ENCODE results near the gene PEX12.
A peak's percentile ranks its signal among the peaks of the same experiment; 100 is the strongest.
"Not testable (repeated sequence)": the region's sequence is repeated elsewhere in the genome, so short reads cannot be mapped to it uniquely, and the experiment has no call there.

PEX12 gene

DNA sequence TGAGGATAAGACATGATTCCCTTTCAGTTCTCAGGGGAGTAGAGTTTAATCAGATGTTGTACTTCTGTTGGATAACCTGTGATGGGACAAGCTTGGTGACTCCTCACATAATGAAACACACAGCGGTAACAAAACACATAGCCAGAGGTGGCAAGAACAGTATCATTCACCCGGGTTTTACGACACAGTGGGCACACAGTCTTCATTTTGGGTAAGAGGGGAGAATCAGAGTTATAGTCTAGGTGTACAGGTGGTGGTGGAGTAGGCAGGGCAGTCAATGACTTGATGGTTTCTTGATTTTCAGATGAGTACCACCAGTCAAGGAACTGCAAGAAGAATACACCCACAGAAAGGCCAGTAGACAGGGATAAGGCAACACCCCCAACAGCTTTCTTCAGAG, 2.6 kb downstream of the PEX12 start:
- TF ChIP-seq, protein P1, sequence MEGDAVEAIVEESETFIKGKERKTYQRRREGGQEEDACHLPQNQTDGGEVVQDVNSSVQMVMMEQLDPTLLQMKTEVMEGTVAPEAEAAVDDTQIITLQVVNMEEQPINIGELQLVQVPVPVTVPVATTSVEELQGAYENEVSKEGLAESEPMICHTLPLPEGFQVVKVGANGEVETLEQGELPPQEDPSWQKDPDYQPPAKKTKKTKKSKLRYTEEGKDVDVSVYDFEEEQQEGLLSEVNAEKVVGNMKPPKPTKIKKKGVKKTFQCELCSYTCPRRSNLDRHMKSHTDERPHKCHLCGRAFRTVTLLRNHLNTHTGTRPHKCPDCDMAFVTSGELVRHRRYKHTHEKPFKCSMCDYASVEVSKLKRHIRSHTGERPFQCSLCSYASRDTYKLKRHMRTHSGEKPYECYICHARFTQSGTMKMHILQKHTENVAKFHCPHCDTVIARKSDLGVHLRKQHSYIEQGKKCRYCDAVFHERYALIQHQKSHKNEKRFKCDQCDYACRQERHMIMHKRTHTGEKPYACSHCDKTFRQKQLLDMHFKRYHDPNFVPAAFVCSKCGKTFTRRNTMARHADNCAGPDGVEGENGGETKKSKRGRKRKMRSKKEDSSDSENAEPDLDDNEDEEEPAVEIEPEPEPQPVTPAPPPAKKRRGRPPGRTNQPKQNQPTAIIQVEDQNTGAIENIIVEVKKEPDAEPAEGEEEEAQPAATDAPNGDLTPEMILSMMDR (conservative IDR thresholded peaks at IDR 0.05): no peak
- no peak overlapping the region for H3K27ac ChIP-seq

DNA sequence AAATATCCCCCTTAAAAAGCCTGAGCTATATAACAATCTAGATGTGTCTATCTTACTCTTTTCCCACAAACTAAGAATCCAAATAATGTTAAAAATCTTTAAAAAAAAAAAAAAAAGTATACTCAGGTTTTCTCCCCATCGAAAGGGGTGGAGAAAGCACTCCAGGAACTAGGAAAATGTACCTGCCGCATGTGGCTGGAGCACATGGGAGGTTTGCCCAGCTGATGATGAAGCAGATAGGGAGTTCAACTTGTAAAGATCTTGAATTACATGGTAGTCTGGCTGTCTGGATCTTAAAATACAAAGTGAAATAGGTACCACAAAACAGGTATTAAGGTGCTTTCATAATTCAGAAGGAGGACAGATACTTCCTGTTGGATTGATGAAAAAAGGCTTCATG, 9.0 kb downstream of the PEX12 start:
- H3K27ac ChIP-seq: no peak overlapping the region
- TF ChIP-seq, protein P1 (conservative IDR thresholded peaks at IDR 0.05): no peak

- peak overlapping the region; percentile 87 for H3K27ac ChIP-seq
- TF ChIP-seq, protein P1 (conservative IDR thresholded peaks at IDR 0.05): no peak
These were observed 9.8 kb downstream of the PEX12 start for GRCh38 chr17:35568561-35568960.

- peak overlapping the region; percentile 87 for H3K27ac ChIP-seq
- TF ChIP-seq, protein P1 (conservative IDR thresholded peaks at IDR 0.05): no peak
These were observed 11.4 kb downstream of the PEX12 start for GRCh38 chr17:35566968-35567367.

GRCh38 chr17:35563181-35563580, 15.2 kb downstream of the PEX12 start:
- H3K27ac ChIP-seq: not testable (repeated sequence)

GRCh38 chr17:35560703-35561102, 17.7 kb downstream of the PEX12 start, which contains the start of gene SLFN14:
SLFN14 (minus strand) TSS chr17:35560819; CDS start chr17:35558062, 2,757 bp downstream.
- TF ChIP-seq, protein P1 (conservative IDR thresholded peaks at IDR 0.05): no peak
- H3K27ac ChIP-seq: no peak within 1 kb of the TSS

DNA sequence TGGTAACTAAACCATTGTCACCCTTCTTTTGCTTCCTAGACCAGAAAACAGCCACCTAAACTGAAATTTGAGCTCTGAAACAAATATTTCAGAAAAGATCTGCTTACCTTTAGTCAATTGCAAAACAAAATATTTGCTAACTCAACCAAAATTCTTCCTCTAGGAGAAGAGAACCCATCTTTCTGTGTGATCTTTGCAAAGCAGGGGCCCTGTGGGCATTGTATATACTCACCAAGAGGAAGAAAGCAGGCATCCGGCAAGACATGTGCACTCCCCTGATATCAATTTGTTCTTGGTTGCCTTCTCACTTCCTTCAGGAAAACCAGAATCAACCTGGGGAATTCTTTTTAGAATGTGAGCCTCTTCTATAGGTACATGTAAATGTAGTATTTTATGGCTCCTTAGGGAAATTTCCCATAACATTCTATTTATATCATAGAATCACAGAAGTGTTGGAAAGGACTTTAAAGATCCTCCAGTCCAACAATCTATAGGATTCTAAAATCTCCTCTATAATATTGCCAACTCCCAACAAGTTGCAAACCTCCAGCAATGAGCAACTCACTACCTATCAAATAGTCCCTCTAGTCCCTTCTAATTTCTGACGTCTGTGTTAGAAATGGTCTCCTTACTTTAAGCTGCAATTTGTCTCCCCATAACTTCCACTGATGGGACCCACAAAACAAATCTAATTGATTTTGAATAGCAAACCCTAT, 18.7 kb downstream of the PEX12 start:
- TF ChIP-seq, protein P1 (conservative IDR thresholded peaks at IDR 0.05): no peak

DNA sequence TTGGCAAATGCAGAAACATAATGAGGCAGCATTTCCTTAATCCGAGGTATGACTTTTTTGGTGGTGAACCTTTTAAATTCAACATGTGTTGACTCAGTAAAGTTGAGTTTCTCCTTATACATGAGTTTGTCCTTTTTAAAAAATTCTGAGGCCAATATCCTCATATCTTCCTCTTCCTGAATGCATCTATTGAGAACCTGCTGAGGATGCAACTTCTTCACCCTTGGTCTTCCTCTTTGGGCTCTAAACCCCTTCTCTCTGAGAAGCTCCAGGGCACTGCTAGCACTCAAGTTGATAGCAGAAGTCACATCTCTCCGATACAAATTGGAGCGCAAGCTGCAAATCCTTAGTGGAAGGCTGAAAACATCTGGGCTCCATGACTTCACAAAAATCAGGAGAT, 21.0 kb downstream of the PEX12 start:
- TF ChIP-seq, protein P1 (conservative IDR thresholded peaks at IDR 0.05): no peak
- no peak overlapping the region for H3K27ac ChIP-seq

More for the DNA sequence above, 18.7 kb downstream of the PEX12 start:
- H3K27ac ChIP-seq: no peak overlapping the region

Data from VCaP (cell line).